Measurements from ENCODE around the gene SNX13. TPM values are rescaled to one million over a fixed set of nuclear protein-coding genes. Genes with fewer than 3 reads are reported as not detected.

SNX13 gene
- total and polyA plus RNA-seq, 9 of the 15 experiments (the other 6 are each of a cell fraction or from before 2014, with no cell fraction given): 5.6 to 33.2 (median 25.4) TPM

- H3K27me3 ChIP-seq (ENCODE audit: control insufficient read depth in 2 of 2, insufficient read depth in 2 of 2, low read length in 2 of 2): no peaks in the 10 kb centered on the region
- intact Hi-C loops (cut with micrococcal nuclease) (no loop called here), in situ Hi-C loops (cut with MboI) (no loop called here)
- no peak overlapping the region for H3K9ac ChIP-seq (ENCODE audit: insufficient read depth in 1 of 2, low read depth in 2 of 2, low read length in 2 of 2)
- no peaks in the 10 kb centered on the region for H3K4me1 ChIP-seq (replicated peaks in 1 of 2; ENCODE audit: control insufficient read depth in 2 of 2, insufficient read depth in 2 of 2, low read length in 2 of 2)
- POLR2A ChIA-PET: no interaction called here
- no peaks in the 10 kb centered on the region for H3K9me1 ChIP-seq (ENCODE audit: control insufficient read depth, insufficient read depth, low read length)
- no TSS peak for BruUV-seq (replicated peaks)
- WGBS (ENCODE audit: insufficient coverage, low coverage, missing lambda C conversion rate): 84% methylated on average over 3 of the region's 3 CpGs
- FAIRE-seq (no peak), ATAC-seq (no peak), DNase-seq (ENCODE audit: extremely low read depth in 1 of 4, low spot score in 3 of 4) (no peak)
- no peaks in the 10 kb centered on the region for H3K79me2 ChIP-seq (ENCODE audit: control insufficient read depth, insufficient read depth, low read length)
- H3K27ac ChIP-seq (ENCODE audit: extremely low read depth, low read depth, low read length): no peak overlapping the region
- H3K9me3 ChIP-seq (replicated peaks; ENCODE audit: control insufficient read depth, insufficient read depth, low read depth, low read length): no peaks in the 10 kb centered on the region
- H3K4me3 ChIP-seq: no peak overlapping the region
- CTCF ChIA-PET (ENCODE audit: low intra/inter-chr PET ratio): no interaction called here
- H3K36me3 ChIP-seq (ENCODE audit: control insufficient read depth, insufficient read depth, low read length): peaks cover 13% of the 10 kb centered on the region; the same call in 2 of the 3 replicates
- no peaks in the 10 kb centered on the region for H4K20me1 ChIP-seq (replicated peaks; ENCODE audit: control insufficient read depth, insufficient read depth, low read length)
- H2AFZ ChIP-seq (ENCODE audit: low read depth, low read length): no peak overlapping the region
- no peak overlapping the region for H3K4me2 ChIP-seq (ENCODE audit: insufficient read depth, low read length)
- TF ChIP-seq XRCC3 (IDR thresholded peaks at IDR 0.05) (no peak), SMARCA5 (IDR thresholded peaks at IDR 0.05) (no peak), SMARCA4 (IDR thresholded peaks at IDR 0.05) (no peak), SREBF2 (CRISPR knock-in tag; IDR thresholded peaks at IDR 0.05) (no peak), CGGBP1 (CRISPR knock-in tag; IDR thresholded peaks at IDR 0.05) (no peak), HEY1 (CRISPR knock-in tag; IDR thresholded peaks at IDR 0.05; ENCODE audit: borderline replicate concordance) (no peak), SNRNP70 (optimal IDR thresholded peaks at IDR 0.05; ENCODE audit: low read depth, low read length) (no peak), ZFP36 (IDR thresholded peaks at IDR 0.05; ENCODE audit: low read depth, low read length, partially characterized antibody) (no peak)
- TF ChIP-seq, protein P1, sequence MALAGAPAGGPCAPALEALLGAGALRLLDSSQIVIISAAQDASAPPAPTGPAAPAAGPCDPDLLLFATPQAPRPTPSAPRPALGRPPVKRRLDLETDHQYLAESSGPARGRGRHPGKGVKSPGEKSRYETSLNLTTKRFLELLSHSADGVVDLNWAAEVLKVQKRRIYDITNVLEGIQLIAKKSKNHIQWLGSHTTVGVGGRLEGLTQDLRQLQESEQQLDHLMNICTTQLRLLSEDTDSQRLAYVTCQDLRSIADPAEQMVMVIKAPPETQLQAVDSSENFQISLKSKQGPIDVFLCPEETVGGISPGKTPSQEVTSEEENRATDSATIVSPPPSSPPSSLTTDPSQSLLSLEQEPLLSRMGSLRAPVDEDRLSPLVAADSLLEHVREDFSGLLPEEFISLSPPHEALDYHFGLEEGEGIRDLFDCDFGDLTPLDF (CRISPR knock-in tag; IDR thresholded peaks at IDR 0.05): no peak
- TF ChIP-seq, protein P2, sequence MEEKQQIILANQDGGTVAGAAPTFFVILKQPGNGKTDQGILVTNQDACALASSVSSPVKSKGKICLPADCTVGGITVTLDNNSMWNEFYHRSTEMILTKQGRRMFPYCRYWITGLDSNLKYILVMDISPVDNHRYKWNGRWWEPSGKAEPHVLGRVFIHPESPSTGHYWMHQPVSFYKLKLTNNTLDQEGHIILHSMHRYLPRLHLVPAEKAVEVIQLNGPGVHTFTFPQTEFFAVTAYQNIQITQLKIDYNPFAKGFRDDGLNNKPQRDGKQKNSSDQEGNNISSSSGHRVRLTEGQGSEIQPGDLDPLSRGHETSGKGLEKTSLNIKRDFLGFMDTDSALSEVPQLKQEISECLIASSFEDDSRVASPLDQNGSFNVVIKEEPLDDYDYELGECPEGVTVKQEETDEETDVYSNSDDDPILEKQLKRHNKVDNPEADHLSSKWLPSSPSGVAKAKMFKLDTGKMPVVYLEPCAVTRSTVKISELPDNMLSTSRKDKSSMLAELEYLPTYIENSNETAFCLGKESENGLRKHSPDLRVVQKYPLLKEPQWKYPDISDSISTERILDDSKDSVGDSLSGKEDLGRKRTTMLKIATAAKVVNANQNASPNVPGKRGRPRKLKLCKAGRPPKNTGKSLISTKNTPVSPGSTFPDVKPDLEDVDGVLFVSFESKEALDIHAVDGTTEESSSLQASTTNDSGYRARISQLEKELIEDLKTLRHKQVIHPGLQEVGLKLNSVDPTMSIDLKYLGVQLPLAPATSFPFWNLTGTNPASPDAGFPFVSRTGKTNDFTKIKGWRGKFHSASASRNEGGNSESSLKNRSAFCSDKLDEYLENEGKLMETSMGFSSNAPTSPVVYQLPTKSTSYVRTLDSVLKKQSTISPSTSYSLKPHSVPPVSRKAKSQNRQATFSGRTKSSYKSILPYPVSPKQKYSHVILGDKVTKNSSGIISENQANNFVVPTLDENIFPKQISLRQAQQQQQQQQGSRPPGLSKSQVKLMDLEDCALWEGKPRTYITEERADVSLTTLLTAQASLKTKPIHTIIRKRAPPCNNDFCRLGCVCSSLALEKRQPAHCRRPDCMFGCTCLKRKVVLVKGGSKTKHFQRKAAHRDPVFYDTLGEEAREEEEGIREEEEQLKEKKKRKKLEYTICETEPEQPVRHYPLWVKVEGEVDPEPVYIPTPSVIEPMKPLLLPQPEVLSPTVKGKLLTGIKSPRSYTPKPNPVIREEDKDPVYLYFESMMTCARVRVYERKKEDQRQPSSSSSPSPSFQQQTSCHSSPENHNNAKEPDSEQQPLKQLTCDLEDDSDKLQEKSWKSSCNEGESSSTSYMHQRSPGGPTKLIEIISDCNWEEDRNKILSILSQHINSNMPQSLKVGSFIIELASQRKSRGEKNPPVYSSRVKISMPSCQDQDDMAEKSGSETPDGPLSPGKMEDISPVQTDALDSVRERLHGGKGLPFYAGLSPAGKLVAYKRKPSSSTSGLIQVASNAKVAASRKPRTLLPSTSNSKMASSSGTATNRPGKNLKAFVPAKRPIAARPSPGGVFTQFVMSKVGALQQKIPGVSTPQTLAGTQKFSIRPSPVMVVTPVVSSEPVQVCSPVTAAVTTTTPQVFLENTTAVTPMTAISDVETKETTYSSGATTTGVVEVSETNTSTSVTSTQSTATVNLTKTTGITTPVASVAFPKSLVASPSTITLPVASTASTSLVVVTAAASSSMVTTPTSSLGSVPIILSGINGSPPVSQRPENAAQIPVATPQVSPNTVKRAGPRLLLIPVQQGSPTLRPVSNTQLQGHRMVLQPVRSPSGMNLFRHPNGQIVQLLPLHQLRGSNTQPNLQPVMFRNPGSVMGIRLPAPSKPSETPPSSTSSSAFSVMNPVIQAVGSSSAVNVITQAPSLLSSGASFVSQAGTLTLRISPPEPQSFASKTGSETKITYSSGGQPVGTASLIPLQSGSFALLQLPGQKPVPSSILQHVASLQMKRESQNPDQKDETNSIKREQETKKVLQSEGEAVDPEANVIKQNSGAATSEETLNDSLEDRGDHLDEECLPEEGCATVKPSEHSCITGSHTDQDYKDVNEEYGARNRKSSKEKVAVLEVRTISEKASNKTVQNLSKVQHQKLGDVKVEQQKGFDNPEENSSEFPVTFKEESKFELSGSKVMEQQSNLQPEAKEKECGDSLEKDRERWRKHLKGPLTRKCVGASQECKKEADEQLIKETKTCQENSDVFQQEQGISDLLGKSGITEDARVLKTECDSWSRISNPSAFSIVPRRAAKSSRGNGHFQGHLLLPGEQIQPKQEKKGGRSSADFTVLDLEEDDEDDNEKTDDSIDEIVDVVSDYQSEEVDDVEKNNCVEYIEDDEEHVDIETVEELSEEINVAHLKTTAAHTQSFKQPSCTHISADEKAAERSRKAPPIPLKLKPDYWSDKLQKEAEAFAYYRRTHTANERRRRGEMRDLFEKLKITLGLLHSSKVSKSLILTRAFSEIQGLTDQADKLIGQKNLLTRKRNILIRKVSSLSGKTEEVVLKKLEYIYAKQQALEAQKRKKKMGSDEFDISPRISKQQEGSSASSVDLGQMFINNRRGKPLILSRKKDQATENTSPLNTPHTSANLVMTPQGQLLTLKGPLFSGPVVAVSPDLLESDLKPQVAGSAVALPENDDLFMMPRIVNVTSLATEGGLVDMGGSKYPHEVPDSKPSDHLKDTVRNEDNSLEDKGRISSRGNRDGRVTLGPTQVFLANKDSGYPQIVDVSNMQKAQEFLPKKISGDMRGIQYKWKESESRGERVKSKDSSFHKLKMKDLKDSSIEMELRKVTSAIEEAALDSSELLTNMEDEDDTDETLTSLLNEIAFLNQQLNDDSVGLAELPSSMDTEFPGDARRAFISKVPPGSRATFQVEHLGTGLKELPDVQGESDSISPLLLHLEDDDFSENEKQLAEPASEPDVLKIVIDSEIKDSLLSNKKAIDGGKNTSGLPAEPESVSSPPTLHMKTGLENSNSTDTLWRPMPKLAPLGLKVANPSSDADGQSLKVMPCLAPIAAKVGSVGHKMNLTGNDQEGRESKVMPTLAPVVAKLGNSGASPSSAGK (IDR thresholded peaks at IDR 0.05): no peak
These were observed 111.3 kb downstream of the SNX13 start for GRCh38 chr7:17829001-17829400.

Measured in K562 (cell line).